Esophagus (tissue), 2 donors: ENCODE data around the gene CTNNA2. TPM values are rescaled to one million over a fixed set of nuclear protein-coding genes. Genes with fewer than 3 reads are reported as not detected.
"Not testable (repeated sequence)": the region's sequence is repeated elsewhere in the genome, so short reads cannot be mapped to it uniquely, and the experiment has no call there.

ENCODE experiments used
- H3K27ac ChIP-seq, 2 donors: one replicate each; pipeline ENCODE4 v1.5.1; 2013; ENCODE audit warnings: low read depth in 2 of 2, mild to moderate bottlenecking in 2 of 2, inconsistent platforms in 1 of 2, low read length in 1 of 2, moderate library complexity in 1 of 2
- H3K27me3 ChIP-seq, 2 donors: one replicate each; pipeline ENCODE4 v1.6.1; 2013; ENCODE audit warnings: low read length in 2 of 2, control low read depth in 1 of 2, mild to moderate bottlenecking in 1 of 2; ENCODE audit not compliant: insufficient read depth in 2 of 2, control insufficient read depth in 1 of 2
- H3K36me3 ChIP-seq, 2 donors: one replicate each; pipeline ENCODE4 v1.6.1; 2013; ENCODE audit warnings: low read length in 1 of 2; ENCODE audit not compliant: control insufficient read depth in 2 of 2, insufficient read depth in 2 of 2
- H3K4me1 ChIP-seq, 2 donors: one replicate each; pipeline ENCODE4 v1.6.1; 2013; ENCODE audit warnings: low read length in 1 of 2; ENCODE audit not compliant: control insufficient read depth in 2 of 2, insufficient read depth in 2 of 2
- H3K4me3 ChIP-seq, 2 donors: one replicate each; pipeline ENCODE4 v1.5.1; 2013; ENCODE audit warnings: low read length in 2 of 2, mild to moderate bottlenecking in 2 of 2, low read depth in 1 of 2, moderate library complexity in 1 of 2
- H3K9me3 ChIP-seq, 2 donors: one replicate each; pipeline ENCODE4 v1.6.1; 2013; ENCODE audit warnings: mild to moderate bottlenecking in 2 of 2, low read depth in 1 of 2, low read length in 1 of 2, moderate library complexity in 1 of 2; ENCODE audit not compliant: control insufficient read depth in 2 of 2, insufficient read depth in 1 of 2
- WGBS, 2 donors: extraction: QIAGEN DNeasy Blood & Tissue Kit; methylation state at CpG; one replicate each; pipeline ENCODE4 v1.1.7; 2013; 5-methylcytosine and 5-hydroxymethylcytosine counted together
- polyA plus RNA-seq, 2 donors: library from polyadenylated mRNA; stranded (reverse); fragments of 200-250 nt; gene quantifications; one replicate each; pipeline ENCODE4 v1.2.3, GENCODE V29; 2013
- donor health status: healthy with polysubstance abuse.
- donor health status: Bipolar disorder and iron deficiency.

Gene CTNNA2
- polyA plus RNA-seq, 2 donors = 0.02 TPM; not detected in 1

DNA sequence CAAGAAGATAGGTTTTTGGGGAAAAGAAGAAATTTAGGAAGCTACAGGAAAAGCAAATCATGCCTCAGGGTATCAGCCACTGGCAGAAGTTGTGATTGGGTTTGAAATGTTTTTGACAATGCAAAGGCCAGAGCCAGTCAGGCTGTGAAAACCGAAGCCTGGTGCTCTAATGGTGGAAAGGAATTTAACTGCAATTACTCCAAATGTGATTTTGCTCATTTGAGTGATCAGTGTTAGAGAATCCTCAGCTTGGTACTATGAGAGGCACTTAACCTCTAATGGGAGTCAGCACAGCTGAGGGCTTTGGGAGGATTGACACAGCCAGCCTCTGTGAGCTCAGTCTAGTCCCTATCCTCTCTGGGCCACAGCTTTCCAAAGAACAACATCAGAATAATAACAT lies 615.2 kb downstream of the CTNNA2 start:
- H3K9me3 ChIP-seq = peaks cover 0 to 5% of the 10 kb centered on the region in 2 donors
- WGBS, 2 donors = 31 to 40% methylated on average over 1 of the region's 1 CpG
- no peaks in the 10 kb centered on the region for H3K4me1 ChIP-seq
- H3K27me3 ChIP-seq = no peaks in the 10 kb centered on the region
- H3K4me3 ChIP-seq = no peak overlapping the region
- H3K36me3 ChIP-seq = no peaks in the 10 kb centered on the region
- H3K27ac ChIP-seq = no peak overlapping the region

DNA sequence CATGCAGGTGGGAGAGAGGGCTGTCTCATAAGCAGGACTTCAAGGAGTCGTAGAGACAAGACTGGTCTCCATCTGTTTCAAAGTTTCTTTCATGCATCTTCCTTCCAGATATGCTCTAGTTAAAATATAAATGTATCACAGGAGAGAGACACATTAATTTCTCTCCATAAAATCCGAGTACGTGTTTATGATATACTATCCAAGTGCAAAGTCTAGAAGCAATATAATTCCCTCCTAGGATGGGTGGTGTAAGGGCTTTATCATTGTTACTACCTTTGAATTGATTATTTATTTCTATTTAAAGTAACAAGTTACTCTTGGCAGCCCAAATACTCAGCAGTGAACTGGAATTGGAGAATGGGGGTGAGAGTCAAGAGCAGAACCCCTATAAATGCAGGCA lies 619.4 kb downstream of the CTNNA2 start:
- peaks cover 0 to 2% of the 10 kb centered on the region in 2 donors for H3K9me3 ChIP-seq
- no peaks in the 10 kb centered on the region for H3K4me1 ChIP-seq
- H3K36me3 ChIP-seq = no peaks in the 10 kb centered on the region
- no peak overlapping the region for H3K4me3 ChIP-seq
- H3K27me3 ChIP-seq = no peaks in the 10 kb centered on the region
- no peak overlapping the region for H3K27ac ChIP-seq
- WGBS, 2 donors = 77 to 81% methylated on average over 3 of the region's 3 CpGs

DNA sequence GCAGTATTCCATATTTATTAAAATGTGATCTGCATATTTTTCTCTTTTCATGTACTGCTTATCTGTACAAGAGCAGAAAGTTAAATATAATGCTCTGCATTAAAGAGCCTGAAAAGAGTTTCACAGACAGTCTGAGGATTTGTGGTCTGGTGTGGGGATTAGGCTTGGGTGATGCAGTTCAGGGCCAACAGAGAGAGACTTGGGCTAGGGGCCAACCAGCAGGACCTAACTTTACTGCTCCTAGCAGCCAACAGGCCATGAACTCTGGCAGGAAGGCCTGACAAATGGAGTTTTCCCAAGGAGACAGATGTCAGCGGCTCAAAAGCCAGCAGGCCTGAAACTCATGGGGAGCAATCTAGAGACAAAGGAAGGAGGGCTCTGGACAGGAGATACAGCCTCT lies 622.1 kb downstream of the CTNNA2 start:
- Histone ChIP-seq H3K4me3 (no peak overlapping the region), H3K4me1 (no peaks in the 10 kb centered on the region), H3K27me3 (no peaks in the 10 kb centered on the region), H3K27ac (no peak overlapping the region), H3K9me3 (peaks cover 0 to 2% of the 10 kb centered on the region in 2 donors), H3K36me3 (no peaks in the 10 kb centered on the region)
- WGBS, 2 donors = 69 to 76% methylated on average over 1 of the region's 1 CpG

DNA sequence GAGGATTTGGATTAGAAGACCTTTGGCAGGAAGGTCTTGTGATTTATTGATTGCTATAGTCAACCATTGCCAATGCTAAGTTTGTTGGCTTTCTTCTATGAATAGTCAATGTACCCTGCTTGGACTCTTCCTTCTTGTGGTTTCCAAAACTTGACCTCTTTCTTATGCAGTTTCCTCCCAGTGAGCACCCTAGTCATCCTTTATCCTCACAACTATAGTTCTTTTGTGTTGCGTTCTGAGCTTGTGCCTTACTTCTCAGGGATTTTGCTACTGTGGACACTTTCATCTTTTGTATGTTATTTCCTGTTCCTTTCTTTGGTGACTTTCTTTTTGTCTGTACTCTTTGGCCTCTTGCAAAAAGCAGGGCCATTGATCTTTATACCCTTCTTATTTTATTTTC lies 623.5 kb downstream of the CTNNA2 start:
- Histone ChIP-seq H3K4me1 (no peaks in the 10 kb centered on the region), H3K36me3 (no peaks in the 10 kb centered on the region), H3K27ac (no peak overlapping the region), H3K27me3 (no peaks in the 10 kb centered on the region), H3K4me3 (no peak overlapping the region), H3K9me3 (peaks cover 0 to 2% of the 10 kb centered on the region in 2 donors)
- 91 to 100% methylated on average over 1 of the region's 1 CpG for WGBS, 2 donors

DNA sequence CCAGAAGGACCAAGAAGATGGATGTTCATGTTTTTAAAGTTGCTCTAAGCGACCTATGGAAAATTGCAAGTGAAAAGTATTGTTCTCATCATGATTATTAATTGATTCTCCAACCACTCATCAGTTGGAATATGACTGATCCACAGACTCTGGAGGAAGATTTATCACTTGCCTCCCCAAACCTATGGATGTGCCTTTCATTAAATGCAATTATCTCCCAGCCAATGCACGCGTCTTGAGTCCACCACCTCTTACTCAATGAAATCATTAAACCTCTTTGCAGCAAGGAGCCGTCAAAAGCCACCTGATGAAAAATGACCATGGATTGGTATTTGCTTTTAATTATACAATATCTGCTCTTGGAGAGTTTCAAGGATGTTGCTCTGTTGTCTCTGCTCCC lies 626.1 kb downstream of the CTNNA2 start:
- WGBS, 2 donors = 70 to 84% methylated on average over 4 of the region's 4 CpGs
- no peak overlapping the region for H3K4me3 ChIP-seq
- H3K36me3 ChIP-seq = no peaks in the 10 kb centered on the region
- no peaks in the 10 kb centered on the region for H3K9me3 ChIP-seq
- no peak overlapping the region for H3K27ac ChIP-seq
- H3K27me3 ChIP-seq = no peaks in the 10 kb centered on the region
- H3K4me1 ChIP-seq = no peaks in the 10 kb centered on the region

DNA sequence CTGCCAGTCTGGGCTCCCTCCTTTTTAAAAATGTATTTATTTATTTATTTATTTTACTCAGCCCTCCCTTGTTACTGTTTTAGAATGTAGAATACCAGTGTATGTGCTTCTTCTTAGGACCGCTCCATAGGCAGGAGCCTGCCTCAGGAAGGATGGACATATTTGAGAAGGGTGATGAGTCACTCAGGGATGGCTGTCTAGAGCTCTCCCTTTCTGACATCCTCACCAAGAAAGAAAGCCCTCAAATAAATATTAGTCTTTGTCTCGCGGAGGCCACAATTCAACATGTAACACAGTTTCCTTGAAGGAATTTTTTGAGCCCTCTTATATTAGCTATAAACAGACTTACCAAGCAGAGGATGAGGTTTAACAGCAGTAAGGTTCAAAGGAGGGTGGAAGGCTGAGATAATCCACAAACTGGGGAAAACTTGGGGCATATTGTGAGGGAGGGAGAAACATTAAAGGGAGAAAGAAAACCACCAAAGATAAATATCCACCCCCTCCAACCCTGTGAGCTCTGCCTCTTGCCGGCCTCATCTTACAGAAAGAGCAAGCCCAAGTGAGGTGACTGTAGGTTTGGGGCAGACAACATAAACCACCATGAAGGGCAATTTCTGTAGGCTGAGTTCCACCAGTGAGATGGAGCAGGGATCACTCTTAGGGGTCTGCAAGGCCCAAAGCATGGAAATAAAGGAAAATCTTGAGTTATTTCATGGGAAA lies 628.3 kb downstream of the CTNNA2 start:
- Histone ChIP-seq H3K27ac (no peak overlapping the region), H3K27me3 (no peaks in the 10 kb centered on the region), H3K4me1 (no peaks in the 10 kb centered on the region), H3K36me3 (no peaks in the 10 kb centered on the region), H3K4me3 (no peak overlapping the region), H3K9me3 (no peaks in the 10 kb centered on the region)
- 78 to 88% methylated on average over 4 of the region's 4 CpGs for WGBS, 2 donors

DNA sequence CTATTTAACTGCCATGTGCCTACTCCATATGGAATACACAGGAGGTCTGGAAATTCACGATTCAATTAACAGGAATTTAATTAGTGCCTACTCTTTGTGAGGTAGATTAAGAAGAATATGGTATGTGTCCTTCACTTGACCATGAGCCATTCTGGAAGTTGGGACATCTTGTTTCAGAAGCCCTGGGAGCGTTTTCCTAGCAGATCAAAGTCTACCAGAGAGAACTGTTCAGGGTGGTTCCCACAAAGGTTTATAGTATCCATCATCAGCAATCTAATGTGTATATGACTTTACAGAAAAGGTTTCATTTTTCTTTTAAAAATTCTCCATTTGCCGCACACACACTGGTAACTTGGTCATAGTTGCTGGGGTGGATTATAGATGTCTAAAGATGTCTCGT lies 632.6 kb downstream of the CTNNA2 start:
- H3K27ac ChIP-seq = no peak overlapping the region
- H3K9me3 ChIP-seq = no peaks in the 10 kb centered on the region
- WGBS, 2 donors = 81 to 84% methylated on average over 4 of the region's 4 CpGs
- no peaks in the 10 kb centered on the region for H3K27me3 ChIP-seq
- H3K4me3 ChIP-seq = no peak overlapping the region
- no peaks in the 10 kb centered on the region for H3K36me3 ChIP-seq
- no peaks in the 10 kb centered on the region for H3K4me1 ChIP-seq

DNA sequence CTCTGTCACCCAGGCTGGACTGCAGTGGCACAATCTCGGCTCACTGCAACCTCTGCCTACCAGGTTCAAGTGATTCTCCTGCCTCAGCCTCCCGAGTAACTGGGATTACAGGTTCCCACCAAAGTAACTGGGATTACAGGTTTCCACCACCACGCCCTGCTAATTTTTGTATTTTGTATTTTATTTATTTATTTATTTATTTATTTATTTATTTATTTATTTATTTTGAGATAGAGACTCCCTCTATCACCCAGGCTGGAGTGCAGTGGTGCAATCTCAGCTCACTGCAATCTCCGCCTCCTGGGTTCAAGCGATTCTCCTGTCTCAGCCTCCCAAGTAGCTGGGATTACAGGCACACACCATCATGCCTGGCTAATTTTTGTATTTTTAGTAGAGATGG lies 633.9 kb downstream of the CTNNA2 start:
- H3K9me3 ChIP-seq, H3K4me3 ChIP-seq, H3K27ac ChIP-seq, H3K36me3 ChIP-seq, H3K27me3 ChIP-seq, H3K4me1 ChIP-seq: not testable (repeated sequence)
- WGBS, 2 donors = 91 to 92% methylated on average over 5 of the region's 5 CpGs

DNA sequence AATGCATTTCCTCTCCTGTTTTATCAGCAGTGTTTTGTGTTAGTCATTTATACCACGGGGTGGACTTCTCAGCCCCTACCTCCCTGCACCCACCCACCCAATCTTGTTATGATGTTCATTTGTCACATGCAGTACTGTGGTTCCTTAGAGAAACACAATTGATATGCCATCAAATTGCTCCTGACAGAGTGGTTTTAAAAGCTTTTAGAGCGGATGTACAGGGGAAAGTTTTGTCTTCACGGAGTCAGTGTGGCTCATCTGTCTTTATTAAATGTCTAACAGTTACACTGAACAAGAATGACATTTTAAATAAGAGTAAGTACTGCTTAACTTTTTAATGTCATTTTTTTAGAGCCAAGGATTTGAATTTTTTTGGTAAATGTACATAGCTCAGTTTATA lies 634.8 kb downstream of the CTNNA2 start:
- no peak overlapping the region for H3K27ac ChIP-seq
- no peaks in the 10 kb centered on the region for H3K27me3 ChIP-seq
- no peak overlapping the region for H3K4me3 ChIP-seq
- no peaks in the 10 kb centered on the region for H3K36me3 ChIP-seq
- H3K4me1 ChIP-seq = no peaks in the 10 kb centered on the region
- 66 to 68% methylated on average over 3 of the region's 3 CpGs for WGBS, 2 donors
- H3K9me3 ChIP-seq = peaks cover 0 to 4% of the 10 kb centered on the region in 2 donors

DNA sequence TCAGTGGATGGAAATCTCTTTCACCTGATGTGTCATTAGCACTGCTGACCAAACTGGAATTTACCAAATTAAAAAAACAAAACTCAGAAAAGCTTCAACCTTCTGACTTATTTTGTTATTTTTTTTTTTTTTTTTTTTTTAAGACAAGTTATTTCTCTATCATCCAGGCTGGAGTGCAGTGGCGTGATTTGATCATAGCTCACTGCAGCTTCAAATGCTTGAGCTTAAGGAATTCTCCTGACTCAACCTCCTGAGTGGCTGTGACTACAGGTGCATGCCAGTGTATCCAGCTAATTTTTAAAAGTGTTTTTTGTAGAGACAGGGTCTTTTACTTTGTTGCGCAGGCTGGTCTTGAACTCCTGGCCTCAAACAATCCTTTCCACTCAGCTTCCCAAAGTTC lies 636.1 kb downstream of the CTNNA2 start:
- H3K27me3 ChIP-seq = no peaks in the 10 kb centered on the region
- peaks cover 0 to 7% of the 10 kb centered on the region in 2 donors for H3K9me3 ChIP-seq
- H3K4me1 ChIP-seq = no peaks in the 10 kb centered on the region
- no peak overlapping the region for H3K27ac ChIP-seq
- 91 to 95% methylated on average over 2 of the region's 2 CpGs for WGBS, 2 donors
- no peaks in the 10 kb centered on the region for H3K36me3 ChIP-seq
- H3K4me3 ChIP-seq = no peak overlapping the region
